H1 (cell line): ENCODE measurements around the gene OR2A14. TPM values are rescaled to one million over a fixed set of nuclear protein-coding genes. Genes with fewer than 3 reads are reported as not detected.

Source experiments
- EGR1 ChIP-seq: IDR thresholded peaks from 2 replicates; pipeline ENCODE4 v1.6.1; 2011; ENCODE audit warnings: low read depth, low read length, borderline replicate concordance
- EZH2 ChIP-seq: fragments of 200-600 bp; sonication (generic); IDR thresholded peaks from 2 replicates; pipeline ENCODE4 v1.7.1; 2012; ENCODE audit warnings: low read depth, mild to moderate bottlenecking, moderate library complexity, low read length, inconsistent platforms; ENCODE audit not compliant: severe bottlenecking
- NRF1 ChIP-seq: IDR thresholded peaks from 2 replicates; pipeline ENCODE4 v1.6.1; 2011; ENCODE audit warnings: mild to moderate bottlenecking, low read depth, low read length, improper control_type of control experiment
- TEAD4 ChIP-seq: IDR thresholded peaks from 2 replicates; pipeline ENCODE4 v1.6.1; 2012; ENCODE audit warnings: low read depth, low read length, inconsistent platforms, mixed read lengths
- polyA plus RNA-seq, 7 experiments: library from polyadenylated mRNA; depleted of rRNA in 3 of 7; stranded (reverse) in 5 of 7; unstranded in 2 of 7; fragments of >200 nt in 5 of 7; fragments of 200-250 nt in 2 of 7; gene quantifications; 1 replicate in 5 of 7; 2 replicates in 1 of 7; 4 replicates in 1 of 7; pipeline versions ENCODE4 v1.2.1 to v1.2.3, GENCODE V29; 2011 to 2013; ENCODE audit warnings: missing spikeins in 2 of 7, mixed read lengths in 2 of 7
- total RNA-seq: library from RNA; stranded (reverse); fragmentation: NEBNext Ultra II Directional; extraction: Animal tissue kit (Norgen Biotek cat#: 25700); gene quantifications from 2 replicates; pipeline ENCODE4 v1.2.1, GENCODE V29; 2021
- TF ChIP-seq, protein P1 (sequence below): fragments of 300-600 bp; sonication (generic); IDR thresholded peaks from 2 replicates; pipeline ENCODE4 v1.7.1; 2012; ENCODE audit warnings: low read length, moderate library complexity, mild to moderate bottlenecking, inconsistent platforms; ENCODE audit not compliant: insufficient replicate concordance

Gene OR2A14
- total and polyA plus RNA-seq, 2 of the 8 experiments (the other 6 are each of a cell fraction or from before 2014, with no cell fraction given): not detected

DNA sequence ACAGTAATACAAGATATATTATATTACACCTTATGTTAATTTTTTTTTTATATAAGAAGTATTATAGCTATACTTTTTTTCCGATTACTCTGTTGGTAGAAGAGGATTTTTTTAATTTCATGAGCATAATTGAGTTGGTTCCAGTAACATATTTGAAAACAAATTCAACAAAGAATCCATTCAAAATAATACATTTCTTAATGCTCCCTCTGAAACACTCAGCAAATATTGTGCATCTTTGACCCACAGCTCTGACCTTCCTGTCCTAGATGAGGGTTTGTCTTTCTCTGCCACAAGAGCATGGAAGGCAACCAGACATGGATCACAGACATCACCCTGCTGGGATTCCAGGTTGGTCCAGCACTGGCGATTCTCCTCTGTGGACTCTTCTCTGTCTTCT lies 13.7 kb upstream of the OR2A14 start, which contains the start of gene OR2A2 (continued):
- TF ChIP-seq, protein P1, sequence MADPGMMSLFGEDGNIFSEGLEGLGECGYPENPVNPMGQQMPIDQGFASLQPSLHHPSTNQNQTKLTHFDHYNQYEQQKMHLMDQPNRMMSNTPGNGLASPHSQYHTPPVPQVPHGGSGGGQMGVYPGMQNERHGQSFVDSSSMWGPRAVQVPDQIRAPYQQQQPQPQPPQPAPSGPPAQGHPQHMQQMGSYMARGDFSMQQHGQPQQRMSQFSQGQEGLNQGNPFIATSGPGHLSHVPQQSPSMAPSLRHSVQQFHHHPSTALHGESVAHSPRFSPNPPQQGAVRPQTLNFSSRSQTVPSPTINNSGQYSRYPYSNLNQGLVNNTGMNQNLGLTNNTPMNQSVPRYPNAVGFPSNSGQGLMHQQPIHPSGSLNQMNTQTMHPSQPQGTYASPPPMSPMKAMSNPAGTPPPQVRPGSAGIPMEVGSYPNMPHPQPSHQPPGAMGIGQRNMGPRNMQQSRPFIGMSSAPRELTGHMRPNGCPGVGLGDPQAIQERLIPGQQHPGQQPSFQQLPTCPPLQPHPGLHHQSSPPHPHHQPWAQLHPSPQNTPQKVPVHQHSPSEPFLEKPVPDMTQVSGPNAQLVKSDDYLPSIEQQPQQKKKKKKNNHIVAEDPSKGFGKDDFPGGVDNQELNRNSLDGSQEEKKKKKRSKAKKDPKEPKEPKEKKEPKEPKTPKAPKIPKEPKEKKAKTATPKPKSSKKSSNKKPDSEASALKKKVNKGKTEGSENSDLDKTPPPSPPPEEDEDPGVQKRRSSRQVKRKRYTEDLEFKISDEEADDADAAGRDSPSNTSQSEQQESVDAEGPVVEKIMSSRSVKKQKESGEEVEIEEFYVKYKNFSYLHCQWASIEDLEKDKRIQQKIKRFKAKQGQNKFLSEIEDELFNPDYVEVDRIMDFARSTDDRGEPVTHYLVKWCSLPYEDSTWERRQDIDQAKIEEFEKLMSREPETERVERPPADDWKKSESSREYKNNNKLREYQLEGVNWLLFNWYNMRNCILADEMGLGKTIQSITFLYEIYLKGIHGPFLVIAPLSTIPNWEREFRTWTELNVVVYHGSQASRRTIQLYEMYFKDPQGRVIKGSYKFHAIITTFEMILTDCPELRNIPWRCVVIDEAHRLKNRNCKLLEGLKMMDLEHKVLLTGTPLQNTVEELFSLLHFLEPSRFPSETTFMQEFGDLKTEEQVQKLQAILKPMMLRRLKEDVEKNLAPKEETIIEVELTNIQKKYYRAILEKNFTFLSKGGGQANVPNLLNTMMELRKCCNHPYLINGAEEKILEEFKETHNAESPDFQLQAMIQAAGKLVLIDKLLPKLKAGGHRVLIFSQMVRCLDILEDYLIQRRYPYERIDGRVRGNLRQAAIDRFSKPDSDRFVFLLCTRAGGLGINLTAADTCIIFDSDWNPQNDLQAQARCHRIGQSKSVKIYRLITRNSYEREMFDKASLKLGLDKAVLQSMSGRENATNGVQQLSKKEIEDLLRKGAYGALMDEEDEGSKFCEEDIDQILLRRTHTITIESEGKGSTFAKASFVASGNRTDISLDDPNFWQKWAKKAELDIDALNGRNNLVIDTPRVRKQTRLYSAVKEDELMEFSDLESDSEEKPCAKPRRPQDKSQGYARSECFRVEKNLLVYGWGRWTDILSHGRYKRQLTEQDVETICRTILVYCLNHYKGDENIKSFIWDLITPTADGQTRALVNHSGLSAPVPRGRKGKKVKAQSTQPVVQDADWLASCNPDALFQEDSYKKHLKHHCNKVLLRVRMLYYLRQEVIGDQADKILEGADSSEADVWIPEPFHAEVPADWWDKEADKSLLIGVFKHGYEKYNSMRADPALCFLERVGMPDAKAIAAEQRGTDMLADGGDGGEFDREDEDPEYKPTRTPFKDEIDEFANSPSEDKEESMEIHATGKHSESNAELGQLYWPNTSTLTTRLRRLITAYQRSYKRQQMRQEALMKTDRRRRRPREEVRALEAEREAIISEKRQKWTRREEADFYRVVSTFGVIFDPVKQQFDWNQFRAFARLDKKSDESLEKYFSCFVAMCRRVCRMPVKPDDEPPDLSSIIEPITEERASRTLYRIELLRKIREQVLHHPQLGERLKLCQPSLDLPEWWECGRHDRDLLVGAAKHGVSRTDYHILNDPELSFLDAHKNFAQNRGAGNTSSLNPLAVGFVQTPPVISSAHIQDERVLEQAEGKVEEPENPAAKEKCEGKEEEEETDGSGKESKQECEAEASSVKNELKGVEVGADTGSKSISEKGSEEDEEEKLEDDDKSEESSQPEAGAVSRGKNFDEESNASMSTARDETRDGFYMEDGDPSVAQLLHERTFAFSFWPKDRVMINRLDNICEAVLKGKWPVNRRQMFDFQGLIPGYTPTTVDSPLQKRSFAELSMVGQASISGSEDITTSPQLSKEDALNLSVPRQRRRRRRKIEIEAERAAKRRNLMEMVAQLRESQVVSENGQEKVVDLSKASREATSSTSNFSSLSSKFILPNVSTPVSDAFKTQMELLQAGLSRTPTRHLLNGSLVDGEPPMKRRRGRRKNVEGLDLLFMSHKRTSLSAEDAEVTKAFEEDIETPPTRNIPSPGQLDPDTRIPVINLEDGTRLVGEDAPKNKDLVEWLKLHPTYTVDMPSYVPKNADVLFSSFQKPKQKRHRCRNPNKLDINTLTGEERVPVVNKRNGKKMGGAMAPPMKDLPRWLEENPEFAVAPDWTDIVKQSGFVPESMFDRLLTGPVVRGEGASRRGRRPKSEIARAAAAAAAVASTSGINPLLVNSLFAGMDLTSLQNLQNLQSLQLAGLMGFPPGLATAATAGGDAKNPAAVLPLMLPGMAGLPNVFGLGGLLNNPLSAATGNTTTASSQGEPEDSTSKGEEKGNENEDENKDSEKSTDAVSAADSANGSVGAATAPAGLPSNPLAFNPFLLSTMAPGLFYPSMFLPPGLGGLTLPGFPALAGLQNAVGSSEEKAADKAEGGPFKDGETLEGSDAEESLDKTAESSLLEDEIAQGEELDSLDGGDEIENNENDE: no peak
- TF ChIP-seq NRF1 (no peak), EZH2 (no peak), TEAD4 (no peak), EGR1 (no peak)
